ENCODE measurements around the gene ZNF385B. TPM values are rescaled to one million over a fixed set of nuclear protein-coding genes. Genes with fewer than 3 reads are reported as not detected.

Gene ZNF385B
- total and polyA plus RNA-seq, 10 of the 15 experiments (the other 5 are each of a cell fraction or from before 2014, with no cell fraction given), result not detected

- SMC1A ChIA-PET (ENCODE audit: uncharacterized antibody, unreplicated experiment), result interaction anchor here (0.8 kb wide), 1 partner anchor 10 kb away, joined by 3 read pairs; no protein-coding TSS in a partner anchor
- no peaks in the 10 kb centered on the region for H3K4me1 ChIP-seq (ENCODE audit: control insufficient read depth, insufficient read depth, low read length)
- H3K4me3 ChIP-seq, result no peak overlapping the region
- no peaks in the 10 kb centered on the region; a peak in 1 of 4 replicates for H3K27me3 ChIP-seq (replicated peaks in 1 of 2; ENCODE audit: control insufficient read depth in 2 of 2, insufficient read depth in 2 of 2, low read length in 1 of 2)
- intact Hi-C loops (cut with micrococcal nuclease; ENCODE audit: unreplicated experiment) (no loop called here), in situ Hi-C loops (cut with MboI) (no loop called here)
- no peak overlapping the region for H3K27ac ChIP-seq (ENCODE audit: control insufficient read depth, insufficient read depth)
- BruUV-seq (replicated peaks), result no TSS peak
- H2AFZ ChIP-seq (ENCODE audit: control insufficient read depth, low read depth, low read length), result no peak overlapping the region
- no peak overlapping the region for H3K4me2 ChIP-seq (ENCODE audit: control insufficient read depth, insufficient read depth)
- POLR2A ChIA-PET, result no interaction called here
- RAD21 ChIA-PET (ENCODE audit: unreplicated experiment), result no interaction called here
- ATAC-seq (no peak), FAIRE-seq (no peak), DNase-seq (ENCODE audit: low read depth, low spot score) (no peak)
- CTCF ChIA-PET, result interaction anchor here (1.9 kb wide), 1 partner anchor 10 kb away, joined by 5 read pairs; no protein-coding TSS in a partner anchor
- 0% methylated on average over 1 of the region's 1 CpG for WGBS (ENCODE audit: insufficient coverage, insufficient replicate concordance, low lambda C conversion rate, missing lambda C conversion rate)
- no peaks in the 10 kb centered on the region for H3K9me3 ChIP-seq (replicated peaks; ENCODE audit: control insufficient read depth, insufficient read depth, low read length)
- no peaks in the 10 kb centered on the region for H3K79me2 ChIP-seq (ENCODE audit: control insufficient read depth, insufficient read depth, low read length)
- TF ChIP-seq NRF1 (conservative IDR thresholded peaks at IDR 0.05; ENCODE audit: low read depth, low read length), result no peak
- no peak for TF ChIP-seq HDAC2 (IDR thresholded peaks at IDR 0.05)
- TF ChIP-seq EZH2 (IDR thresholded peaks at IDR 0.05; ENCODE audit: borderline replicate concordance, control insufficient read depth, low read depth, low read length), result no peak
- TF ChIP-seq CTCF (IDR thresholded peaks at IDR 0.05 in 2 of 3, conservative IDR thresholded peaks at IDR 0.05 in 1 of 3; ENCODE audit: control insufficient read depth in 2 of 3, extremely low read depth in 1 of 3, insufficient read depth in 1 of 3, low read depth in 3 of 3, low read length in 3 of 3), result no peak
- TF ChIP-seq ZSCAN29 (IDR thresholded peaks at IDR 0.05), result no peak
- no peak for TF ChIP-seq FOS (IDR thresholded peaks at IDR 0.05; ENCODE audit: borderline replicate concordance, extremely low read depth, insufficient read length)
- no peak for TF ChIP-seq WRNIP1 (IDR thresholded peaks at IDR 0.05; ENCODE audit: borderline replicate concordance, low read depth, low read length)
- no peak overlapping the region for H3K9ac ChIP-seq (ENCODE audit: control insufficient read depth, insufficient read depth, low read length)
- no peaks in the 10 kb centered on the region for H4K20me1 ChIP-seq (ENCODE audit: control insufficient read depth, insufficient read depth)
- no peaks in the 10 kb centered on the region for H3K36me3 ChIP-seq (ENCODE audit: control insufficient read depth in 2 of 2, insufficient read depth in 2 of 2, low read length in 1 of 2)
These were observed 14.9 kb upstream of the ZNF385B start for GRCh38 chr2:179876266-179876665.
